ENCODE data around the gene PHLPP1.

DNA sequence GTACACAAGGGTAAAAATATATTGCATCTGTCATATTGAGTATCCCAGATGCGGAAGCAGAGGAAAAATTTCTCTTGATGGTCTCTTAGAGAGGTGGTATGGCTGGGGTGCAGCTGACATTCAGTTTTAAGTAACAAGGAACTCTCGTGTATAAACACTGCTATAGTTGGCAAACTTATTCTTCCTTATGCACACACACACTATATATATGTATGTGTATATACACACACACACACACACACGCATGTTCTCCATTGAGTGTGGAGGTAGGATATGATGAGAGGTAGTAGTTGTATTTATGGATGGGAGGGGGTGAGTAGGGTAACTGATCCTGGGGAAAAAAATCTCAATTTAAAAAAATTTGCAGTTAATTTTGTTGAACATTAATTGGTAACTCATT, 10.6 kb downstream of the PHLPP1 start:
- TF ChIP-seq, protein P1, sequence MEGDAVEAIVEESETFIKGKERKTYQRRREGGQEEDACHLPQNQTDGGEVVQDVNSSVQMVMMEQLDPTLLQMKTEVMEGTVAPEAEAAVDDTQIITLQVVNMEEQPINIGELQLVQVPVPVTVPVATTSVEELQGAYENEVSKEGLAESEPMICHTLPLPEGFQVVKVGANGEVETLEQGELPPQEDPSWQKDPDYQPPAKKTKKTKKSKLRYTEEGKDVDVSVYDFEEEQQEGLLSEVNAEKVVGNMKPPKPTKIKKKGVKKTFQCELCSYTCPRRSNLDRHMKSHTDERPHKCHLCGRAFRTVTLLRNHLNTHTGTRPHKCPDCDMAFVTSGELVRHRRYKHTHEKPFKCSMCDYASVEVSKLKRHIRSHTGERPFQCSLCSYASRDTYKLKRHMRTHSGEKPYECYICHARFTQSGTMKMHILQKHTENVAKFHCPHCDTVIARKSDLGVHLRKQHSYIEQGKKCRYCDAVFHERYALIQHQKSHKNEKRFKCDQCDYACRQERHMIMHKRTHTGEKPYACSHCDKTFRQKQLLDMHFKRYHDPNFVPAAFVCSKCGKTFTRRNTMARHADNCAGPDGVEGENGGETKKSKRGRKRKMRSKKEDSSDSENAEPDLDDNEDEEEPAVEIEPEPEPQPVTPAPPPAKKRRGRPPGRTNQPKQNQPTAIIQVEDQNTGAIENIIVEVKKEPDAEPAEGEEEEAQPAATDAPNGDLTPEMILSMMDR (IDR thresholded peaks at IDR 0.05; ENCODE audit: insufficient read depth, low read depth, low read length), result no peak
- TF ChIP-seq EZH2 (IDR thresholded peaks at IDR 0.05; ENCODE audit: insufficient read depth, low read length), result no peak

Data from astrocyte (in vitro differentiated cells and primary cell).